ENCODE measurements around the gene UBALD2. TPM values are rescaled to one million over a fixed set of nuclear protein-coding genes. Genes with fewer than 3 reads are reported as not detected.

UBALD2 gene
- total RNA-seq, 2 experiments from 2014 or later, result 86.4 to 238 TPM

DNA sequence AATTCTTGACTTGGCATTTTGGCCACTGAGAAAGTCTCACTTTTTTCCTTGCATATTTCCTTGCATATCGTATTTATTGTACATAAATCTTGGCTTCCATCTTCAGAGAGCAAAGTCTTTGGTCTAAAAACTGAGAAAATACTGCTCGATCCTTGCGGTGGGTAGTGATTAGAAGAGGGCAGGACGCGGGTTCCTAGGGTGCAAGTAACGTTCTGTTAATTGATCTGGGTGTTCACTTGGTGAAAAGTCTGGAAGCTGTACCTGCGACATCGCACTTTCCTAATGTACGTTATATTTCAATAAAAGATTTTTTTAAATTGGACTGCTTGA is 758 bp upstream of the UBALD2 start:
- Histone ChIP-seq H3K9me2 (ENCODE audit: insufficient read depth, low read length) (no peaks in the 10 kb centered on the region), H3K27ac (ENCODE audit: low read depth, low read length, poor library complexity, severe bottlenecking) (peak overlapping the region; percentile 90), H3K9me3 (ENCODE audit: low read length) (no peaks in the 10 kb centered on the region), H3K4me1 (ENCODE audit: insufficient read depth, low read length, poor library complexity, severe bottlenecking) (peaks cover 83% of the 10 kb centered on the region), H3K4me2 (ENCODE audit: low read length) (peak overlapping the region; percentile 70), H2AFZ (ENCODE audit: low read length) (peak overlapping the region; percentile 91; the same call in 1 of the 2 replicates), H3K79me2 (ENCODE audit: insufficient read depth, low read depth, low read length) (peaks cover 38% of the 10 kb centered on the region), H4K20me1 (ENCODE audit: insufficient read depth, low read length) (no peaks in the 10 kb centered on the region), H3K36me3 (ENCODE audit: insufficient read depth, low read length) (peaks cover 16% of the 10 kb centered on the region), H3K4me3 (ENCODE audit: low read depth, low read length, poor library complexity, severe bottlenecking) (peak overlapping the region; percentile 53)
- ChIA-PET POLR2A (interaction anchor here (0.6 to 6.3 kb wide), 15 partner anchors 8 to 464 kb away, joined by 3 to 72 read pairs (median 3); no protein-coding TSS in a partner anchor), CTCF (ENCODE audit: unreplicated experiment) (interaction anchor here (0.6 to 1.2 kb wide), 4 partner anchors 15 to 1694 kb away, joined by 3 to 4 read pairs (median 3); partner anchors contain the start of gene TNRC6C)
- intact Hi-C loops (cut with micrococcal nuclease; ENCODE audit: unreplicated experiment), result loop anchor here (2.0 to 10.0 kb wide), 5 partner anchors 192 to 1200 kb away; partner anchors contain the start of genes MRPL38, RECQL5, SAP30BP and SRP68
- TF ChIP-seq EZH2phosphoT487 (IDR thresholded peaks at IDR 0.05; ENCODE audit: borderline replicate concordance, low read depth, low read length), result no peak
- TF ChIP-seq, protein P1, sequence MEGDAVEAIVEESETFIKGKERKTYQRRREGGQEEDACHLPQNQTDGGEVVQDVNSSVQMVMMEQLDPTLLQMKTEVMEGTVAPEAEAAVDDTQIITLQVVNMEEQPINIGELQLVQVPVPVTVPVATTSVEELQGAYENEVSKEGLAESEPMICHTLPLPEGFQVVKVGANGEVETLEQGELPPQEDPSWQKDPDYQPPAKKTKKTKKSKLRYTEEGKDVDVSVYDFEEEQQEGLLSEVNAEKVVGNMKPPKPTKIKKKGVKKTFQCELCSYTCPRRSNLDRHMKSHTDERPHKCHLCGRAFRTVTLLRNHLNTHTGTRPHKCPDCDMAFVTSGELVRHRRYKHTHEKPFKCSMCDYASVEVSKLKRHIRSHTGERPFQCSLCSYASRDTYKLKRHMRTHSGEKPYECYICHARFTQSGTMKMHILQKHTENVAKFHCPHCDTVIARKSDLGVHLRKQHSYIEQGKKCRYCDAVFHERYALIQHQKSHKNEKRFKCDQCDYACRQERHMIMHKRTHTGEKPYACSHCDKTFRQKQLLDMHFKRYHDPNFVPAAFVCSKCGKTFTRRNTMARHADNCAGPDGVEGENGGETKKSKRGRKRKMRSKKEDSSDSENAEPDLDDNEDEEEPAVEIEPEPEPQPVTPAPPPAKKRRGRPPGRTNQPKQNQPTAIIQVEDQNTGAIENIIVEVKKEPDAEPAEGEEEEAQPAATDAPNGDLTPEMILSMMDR (conservative IDR thresholded peaks at IDR 0.05; ENCODE audit: low read length), result no peak
- BruUV-seq (replicated peaks), result TSS peak; percentile 81
- DNase-seq (ENCODE audit: low spot score), result no peak

DNA sequence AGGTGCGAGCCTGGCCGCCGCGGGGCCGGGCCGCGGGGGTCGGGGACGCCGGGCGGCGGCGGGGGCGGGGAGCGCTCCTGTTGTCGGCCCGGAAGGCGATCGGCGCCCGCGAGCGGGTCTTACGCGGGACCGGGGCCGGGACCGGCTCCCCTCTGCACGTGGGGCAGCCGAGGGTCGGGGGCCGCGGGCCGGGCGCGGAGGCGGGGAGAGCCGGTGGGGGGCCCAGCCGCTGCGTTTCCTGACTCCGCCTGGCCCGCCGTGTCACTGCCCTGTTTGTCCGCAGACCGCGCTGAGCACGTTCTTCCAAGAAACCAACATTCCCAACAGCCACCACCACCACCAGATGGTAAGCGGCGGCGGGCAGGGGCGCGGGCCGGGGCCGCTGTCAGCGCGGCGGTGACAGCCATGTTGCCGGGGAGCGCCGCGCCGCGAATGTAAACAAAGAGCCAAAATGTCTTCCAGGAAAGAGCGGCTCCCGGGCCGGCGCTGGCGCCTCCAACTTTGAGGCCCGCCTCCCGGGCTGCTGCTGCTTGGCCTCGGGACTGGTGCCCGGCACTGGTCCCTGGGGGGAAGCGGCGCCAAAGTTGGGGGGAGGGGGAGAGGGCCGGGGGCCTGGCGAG is 586 bp downstream of the UBALD2 start:
- intact Hi-C loops (cut with micrococcal nuclease; ENCODE audit: unreplicated experiment), result loop anchor here (2.0 to 10.0 kb wide), 8 partner anchors 193 to 1199 kb away; partner anchors contain the start of genes JMJD6, METTL23, MRPL38 and RECQL5
- Histone ChIP-seq H3K4me1 (ENCODE audit: insufficient read depth, low read length, poor library complexity, severe bottlenecking) (peaks cover 83% of the 10 kb centered on the region), H2AFZ (ENCODE audit: low read length) (no peak overlapping the region), H3K9me2 (ENCODE audit: insufficient read depth, low read length) (no peaks in the 10 kb centered on the region), H3K4me2 (ENCODE audit: low read length) (peak overlapping the region; percentile 87), H3K4me3 (ENCODE audit: low read depth, low read length, poor library complexity, severe bottlenecking) (peak overlapping the region; percentile 89), H3K9me3 (ENCODE audit: low read length) (no peaks in the 10 kb centered on the region), H3K27ac (ENCODE audit: low read depth, low read length, poor library complexity, severe bottlenecking) (peak overlapping the region; percentile 85), H3K79me2 (ENCODE audit: insufficient read depth, low read depth, low read length) (peaks cover 44% of the 10 kb centered on the region), H3K36me3 (ENCODE audit: insufficient read depth, low read length) (peaks cover 24% of the 10 kb centered on the region), H4K20me1 (ENCODE audit: insufficient read depth, low read length) (no peaks in the 10 kb centered on the region)
- ChIA-PET CTCF (ENCODE audit: unreplicated experiment) (interaction anchor here (0.6 kb wide), 2 partner anchors 286 to 371 kb away, joined by 3 read pairs; no protein-coding TSS in a partner anchor), POLR2A (interaction anchor here (1.0 to 1.7 kb wide), 3 partner anchors 17 to 59 kb away, joined by 3 to 7 read pairs (median 3); no protein-coding TSS in a partner anchor)
- no TSS peak for BruUV-seq (replicated peaks)
- no peak for TF ChIP-seq EZH2phosphoT487 (IDR thresholded peaks at IDR 0.05; ENCODE audit: borderline replicate concordance, low read depth, low read length)
- TF ChIP-seq, protein P1 (conservative IDR thresholded peaks at IDR 0.05; ENCODE audit: low read length), result no peak
- DNase-seq (ENCODE audit: low spot score), result peak; percentile 54
